Activated CD4-positive, alpha-beta T cell treated with anti-CD3 and anti-CD28 coated beads, Interleukin-2, amount 50 U/mL, for 24 hours (primary cell): ENCODE measurements around the gene JMY.

ENCODE experiments used
- DNase-seq, 2 donors: peaks; one replicate each; pipeline ENCODE4 v3.0.0-alpha.2; 2020; ENCODE audit warnings: low read depth in 1 of 2, low spot score in 1 of 2

JMY gene

GRCh38 chr5:79285833-79286232 lies 49.9 kb downstream of the JMY start:
- no peak for DNase-seq

GRCh38 chr5:79287380-79287779 lies 51.4 kb downstream of the JMY start:
- no peak for DNase-seq

DNA sequence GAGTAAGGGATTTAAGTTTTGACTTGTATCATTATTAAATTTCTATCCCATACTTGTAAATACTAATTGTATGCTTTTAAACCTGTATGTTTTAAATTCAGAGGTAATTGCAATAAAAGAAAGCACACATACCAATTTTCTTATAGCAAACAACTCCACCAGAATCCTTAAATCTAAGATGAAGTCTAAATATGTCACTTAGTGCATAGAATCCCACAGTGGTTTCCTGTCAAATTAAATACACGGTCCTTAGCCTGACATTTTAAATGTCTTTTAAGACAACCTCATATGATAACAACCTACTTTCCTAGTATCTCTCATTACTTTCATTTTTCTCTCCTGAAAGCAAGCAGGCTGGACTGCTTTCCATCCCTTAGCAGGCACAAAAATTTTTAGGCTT lies 52.0 kb downstream of the JMY start:
- DNase-seq: no peak

GRCh38 chr5:79295029-79295428 lies 59.1 kb downstream of the JMY start:
- no peak for DNase-seq

DNA sequence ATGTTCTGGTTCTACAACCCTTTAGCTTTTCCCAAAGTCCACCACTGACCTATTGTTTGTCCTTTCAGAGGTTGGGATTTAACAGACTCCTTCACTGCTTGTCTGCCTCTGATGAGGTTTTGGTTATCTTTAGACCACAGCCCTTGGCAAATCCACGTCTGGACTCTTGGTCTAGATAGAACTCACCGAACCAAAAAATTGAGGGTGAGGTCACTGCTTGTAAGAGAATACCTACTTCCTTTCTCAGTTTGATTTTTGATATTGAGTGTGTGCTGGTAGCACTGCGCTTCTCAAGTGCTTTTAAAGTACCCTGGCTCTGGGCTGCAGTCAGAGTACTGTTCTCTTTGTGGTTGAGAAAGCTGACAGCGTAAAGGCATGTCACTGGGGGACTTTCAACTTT lies 61.7 kb downstream of the JMY start:
- no peak for DNase-seq

GRCh38 chr5:79301046-79301712 lies 65.2 kb downstream of the JMY start:
- no peak for DNase-seq

- DNase-seq: no peak
Measured at GRCh38 chr5:79302454-79302853, 66.5 kb downstream of the JMY start.

GRCh38 chr5:79305706-79306105 lies 69.8 kb downstream of the JMY start:
- no peak for DNase-seq

DNA sequence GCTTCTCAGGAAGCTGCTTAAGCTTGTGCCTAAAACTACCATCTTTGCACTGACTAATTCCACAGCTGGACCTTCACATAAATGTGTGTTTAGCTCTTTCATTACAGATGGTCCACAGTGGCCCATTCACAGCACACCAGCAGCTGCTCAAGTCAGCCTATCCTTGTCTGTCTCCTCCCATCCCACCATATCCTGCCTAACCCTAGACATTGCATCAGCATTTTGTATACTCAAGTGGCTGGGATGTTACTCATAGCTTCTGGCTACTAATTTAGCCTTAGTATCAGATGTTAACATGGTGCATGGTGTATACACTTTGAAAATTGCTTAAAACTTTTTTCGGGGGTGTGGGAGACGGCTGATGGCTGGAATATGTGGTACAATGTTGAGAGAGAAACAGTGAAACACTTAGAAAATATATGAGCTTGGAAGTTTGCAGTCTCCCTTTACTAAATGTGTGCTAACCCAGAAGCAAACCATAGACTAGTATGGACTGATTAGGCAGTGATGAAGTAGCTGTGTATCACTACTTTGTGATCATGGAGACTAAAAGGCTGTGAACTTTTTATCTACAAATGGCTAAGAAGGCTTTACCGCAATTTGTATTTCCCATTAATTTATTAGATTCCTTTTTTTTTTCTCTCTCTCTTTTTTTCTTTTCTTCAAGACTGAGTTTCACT lies 83.1 kb downstream of the JMY start:
- DNase-seq: no peak

DNA sequence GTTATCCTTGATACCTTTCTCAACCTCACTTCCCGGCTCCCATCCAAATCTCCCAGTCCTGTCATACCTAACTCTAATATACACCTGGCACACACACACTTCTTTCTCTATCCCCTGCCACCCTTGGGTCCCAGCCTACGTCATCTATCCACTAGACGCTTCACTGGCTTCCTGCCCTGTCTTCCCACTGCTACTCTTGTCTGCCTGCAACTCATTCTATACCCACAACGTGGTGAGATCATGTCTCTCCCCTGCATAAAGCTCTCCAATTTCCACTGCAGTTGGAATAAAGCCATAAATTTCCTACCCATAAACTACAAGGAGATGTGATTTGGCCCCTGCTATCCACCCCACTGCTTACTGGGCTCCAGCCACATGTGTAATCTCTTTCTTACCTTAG lies 93.5 kb downstream of the JMY start:
- DNase-seq: no peak

DNA sequence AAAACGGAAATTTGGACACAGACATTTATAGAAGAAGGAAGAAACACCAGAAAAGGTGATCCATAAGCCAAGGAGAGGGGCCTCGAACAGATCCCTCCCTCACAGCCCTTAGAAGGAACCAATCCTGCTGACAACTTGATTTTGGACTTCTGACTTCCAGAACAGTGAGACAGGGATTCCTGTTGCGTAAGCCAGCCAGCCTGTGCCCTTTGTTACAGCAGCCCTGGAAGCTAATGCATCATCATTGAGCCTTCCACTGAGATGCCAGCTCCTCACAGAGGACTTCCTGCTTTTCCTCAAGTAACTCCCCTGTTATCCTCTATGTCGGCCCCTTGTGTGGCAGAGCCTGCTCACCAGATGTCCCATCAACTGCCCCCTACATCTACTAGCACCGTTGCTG lies 94.1 kb downstream of the JMY start:
- no peak for DNase-seq

DNA sequence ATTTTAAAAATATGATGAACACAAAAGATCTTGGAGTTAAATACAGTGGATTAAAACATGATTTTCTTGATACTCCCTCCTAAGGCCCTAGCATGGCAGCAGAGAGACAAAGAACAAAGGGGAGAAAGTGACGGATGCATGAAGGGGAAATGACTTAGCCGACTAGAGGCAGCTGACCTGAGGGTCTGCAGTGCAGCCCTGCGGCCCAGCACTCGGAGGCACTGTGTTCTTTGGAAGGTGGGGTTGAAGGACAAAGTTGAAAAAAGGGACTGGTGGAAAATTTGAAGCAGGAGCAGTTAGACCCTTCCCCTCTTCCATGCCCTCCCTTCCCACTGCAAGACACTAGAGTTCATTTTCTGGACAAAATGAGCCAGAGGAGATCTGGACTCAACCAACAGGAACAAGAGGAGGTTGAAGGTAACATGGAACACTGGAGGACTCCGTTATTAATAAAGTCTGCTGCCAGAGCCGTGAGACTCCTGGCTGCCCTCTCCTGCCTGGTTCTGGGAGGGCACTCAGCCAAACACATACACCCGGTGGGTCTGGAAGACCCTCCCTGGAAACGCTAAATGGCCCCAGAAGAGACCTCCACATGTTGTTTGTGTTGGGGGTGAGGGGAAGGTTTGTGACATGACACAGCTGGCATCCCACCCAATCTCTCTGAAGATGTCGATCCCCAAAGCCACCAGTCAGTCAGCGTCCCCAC lies 98.1 kb downstream of the JMY start:
- DNase-seq: no peak

GRCh38 chr5:79346420-79346824 lies 110.5 kb downstream of the JMY start:
- DNase-seq: no peak

- no peak for DNase-seq
Measured at GRCh38 chr5:79349047-79349446, 113.1 kb downstream of the JMY start.

DNA sequence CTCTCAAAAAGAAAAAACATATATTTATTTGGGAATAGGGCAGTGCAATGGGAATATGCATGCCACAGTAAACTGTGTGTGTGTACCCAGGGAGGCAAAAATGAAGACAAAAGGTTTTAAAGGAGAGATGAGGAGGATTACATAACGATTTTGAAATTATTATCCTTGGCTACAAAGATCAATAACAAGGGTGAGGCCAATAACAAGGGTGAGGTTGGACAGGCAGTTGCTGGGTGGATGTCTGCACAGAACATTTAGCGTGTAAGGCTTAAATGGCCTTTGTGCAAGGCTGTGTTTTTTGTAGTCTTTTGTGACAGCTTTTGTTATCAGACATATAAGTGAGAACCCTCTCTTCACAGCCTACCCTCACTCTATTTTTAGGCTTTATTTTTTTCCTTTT lies 114.0 kb downstream of the JMY start:
- DNase-seq: no peak

DNA sequence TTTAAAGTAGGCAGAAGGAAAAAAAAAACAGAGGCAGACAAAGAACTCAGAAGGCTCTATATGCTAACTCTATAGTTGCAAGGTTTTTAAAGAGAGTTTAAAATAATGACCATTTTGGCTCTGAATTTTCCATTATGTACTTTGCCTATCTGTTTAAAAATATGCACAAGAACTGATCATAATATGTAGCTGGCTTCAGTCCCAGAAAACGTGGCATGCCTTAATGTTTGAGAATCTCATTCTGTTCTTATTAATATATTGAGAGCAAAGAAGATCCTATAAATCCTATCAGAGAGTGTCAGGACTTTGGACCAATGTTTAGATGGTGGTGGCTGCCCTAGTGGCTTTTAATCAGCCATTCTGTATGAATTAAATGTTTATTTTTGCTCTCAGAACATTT lies 121.5 kb downstream of the JMY start:
- no peak for DNase-seq
